Fibroblast of skin of scalp (primary cell): Measurements from ENCODE around the gene ARL8A.

Source experiments
- DNase-seq: peaks from one replicate; pipeline ENCODE4 v3.0.0-alpha.2; 2013

Gene ARL8A

DNA sequence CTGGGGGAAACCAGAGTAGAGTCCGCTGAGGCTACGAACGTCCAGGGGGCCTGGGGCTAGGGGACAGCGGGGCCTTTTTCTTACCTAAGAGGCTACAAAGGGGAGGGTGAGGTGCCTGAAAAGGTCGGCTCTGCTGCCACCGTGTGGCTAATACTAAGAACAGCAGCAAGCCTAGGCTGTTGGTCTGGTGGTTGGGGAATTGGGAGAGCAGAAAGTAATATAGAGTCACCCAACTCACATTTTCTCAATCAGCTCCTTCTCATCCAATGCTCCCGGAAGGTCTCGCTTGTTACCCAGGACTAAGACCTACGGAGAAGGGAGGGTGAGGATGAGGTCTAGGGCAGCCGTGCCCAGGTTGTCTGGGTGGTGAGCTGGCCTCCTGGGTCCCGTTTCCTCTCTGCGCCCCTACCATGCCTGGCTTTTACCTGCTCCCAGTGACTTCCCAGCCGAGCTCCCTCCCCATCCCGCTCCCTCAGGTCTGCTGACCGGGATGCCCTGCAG is 9.3 kb downstream of the ARL8A start:
- DNase-seq, result peak; percentile 61

DNA sequence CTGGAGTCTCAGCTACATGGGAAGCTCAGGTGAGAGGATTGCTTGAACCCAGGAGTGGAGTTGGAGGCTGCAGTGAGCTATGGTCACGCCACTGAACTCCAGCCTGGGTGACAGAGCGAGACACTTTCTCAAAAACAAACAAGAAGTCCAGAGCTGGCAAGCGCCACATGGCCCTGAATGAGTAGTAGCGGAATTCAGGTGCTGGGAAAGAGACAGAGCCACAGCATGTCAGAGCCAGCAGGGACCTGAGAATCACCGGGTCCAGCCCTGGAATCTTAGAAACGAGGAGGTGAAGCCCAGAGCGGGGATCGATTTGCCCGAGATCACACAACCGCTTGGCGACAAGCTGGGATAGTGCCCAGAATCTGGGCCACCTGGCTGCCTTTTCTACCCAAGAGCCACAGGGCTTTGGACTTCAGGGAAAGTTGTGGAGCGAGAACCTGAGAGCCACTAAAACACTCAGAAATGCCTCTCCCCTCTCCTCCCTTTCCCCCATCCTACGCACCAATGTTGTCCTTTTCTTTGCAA is 9.8 kb downstream of the ARL8A start:
- DNase-seq, result no peak

DNA sequence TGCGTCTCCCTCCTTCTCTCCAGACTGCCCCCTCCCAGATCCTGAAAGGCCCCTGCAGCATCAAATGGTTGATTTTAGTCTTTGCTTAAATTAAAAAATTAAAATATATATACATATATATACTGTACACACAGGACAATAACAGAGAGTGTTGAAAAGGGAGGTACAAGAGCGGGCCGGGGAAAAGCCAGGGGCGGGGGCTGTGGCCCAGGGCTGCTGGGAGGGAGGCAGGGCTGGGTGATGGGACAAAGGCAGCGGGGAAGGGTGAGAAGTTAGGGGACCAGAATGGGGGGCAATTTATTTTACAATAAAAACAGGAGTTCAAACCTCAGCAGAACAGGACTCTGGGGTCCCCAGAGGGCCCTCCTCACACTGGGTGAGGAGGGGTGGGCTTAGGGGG is 10.5 kb downstream of the ARL8A start:
- DNase-seq, result no peak

DNA sequence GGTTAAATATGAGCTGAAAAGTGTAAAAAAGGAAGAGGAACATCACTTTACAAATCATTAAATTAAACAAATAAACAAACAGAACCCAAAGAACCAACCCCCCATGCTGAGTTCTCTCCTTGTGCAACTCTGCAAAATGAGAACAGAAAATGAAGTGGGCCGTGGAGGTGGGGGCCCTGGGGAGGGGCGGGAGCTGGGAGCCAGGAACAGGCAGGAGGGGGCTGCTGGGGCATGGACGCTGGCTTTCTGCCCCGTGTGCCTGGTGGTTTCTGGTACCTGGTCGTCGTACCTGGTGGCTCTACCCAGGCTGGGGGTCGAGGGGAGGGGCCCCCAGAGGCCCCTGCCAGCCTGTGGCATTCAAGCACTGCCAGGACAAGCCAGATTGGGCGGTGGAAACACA is 11.0 kb downstream of the ARL8A start:
- DNase-seq, result no peak

DNA sequence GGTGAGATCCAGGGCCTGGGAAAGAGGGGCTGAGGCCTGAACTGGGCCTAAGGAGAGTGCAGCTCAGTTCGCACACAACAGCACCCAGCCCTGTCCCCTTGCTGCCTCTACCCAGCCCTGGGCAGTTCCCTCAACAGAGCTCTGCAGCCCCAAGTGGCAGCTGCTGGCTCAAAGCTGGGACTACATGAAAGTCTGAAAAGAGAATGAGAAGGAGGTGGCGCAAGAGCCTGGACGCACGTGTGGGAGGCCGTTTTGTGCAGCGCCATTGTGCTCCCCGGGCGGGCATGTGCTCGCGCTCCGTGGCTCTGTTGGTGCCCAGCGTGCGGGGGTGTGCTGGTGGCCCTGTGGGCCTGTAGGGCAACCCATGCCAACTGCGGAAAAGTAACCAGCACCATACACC is 11.5 kb downstream of the ARL8A start:
- DNase-seq, result no peak

DNA sequence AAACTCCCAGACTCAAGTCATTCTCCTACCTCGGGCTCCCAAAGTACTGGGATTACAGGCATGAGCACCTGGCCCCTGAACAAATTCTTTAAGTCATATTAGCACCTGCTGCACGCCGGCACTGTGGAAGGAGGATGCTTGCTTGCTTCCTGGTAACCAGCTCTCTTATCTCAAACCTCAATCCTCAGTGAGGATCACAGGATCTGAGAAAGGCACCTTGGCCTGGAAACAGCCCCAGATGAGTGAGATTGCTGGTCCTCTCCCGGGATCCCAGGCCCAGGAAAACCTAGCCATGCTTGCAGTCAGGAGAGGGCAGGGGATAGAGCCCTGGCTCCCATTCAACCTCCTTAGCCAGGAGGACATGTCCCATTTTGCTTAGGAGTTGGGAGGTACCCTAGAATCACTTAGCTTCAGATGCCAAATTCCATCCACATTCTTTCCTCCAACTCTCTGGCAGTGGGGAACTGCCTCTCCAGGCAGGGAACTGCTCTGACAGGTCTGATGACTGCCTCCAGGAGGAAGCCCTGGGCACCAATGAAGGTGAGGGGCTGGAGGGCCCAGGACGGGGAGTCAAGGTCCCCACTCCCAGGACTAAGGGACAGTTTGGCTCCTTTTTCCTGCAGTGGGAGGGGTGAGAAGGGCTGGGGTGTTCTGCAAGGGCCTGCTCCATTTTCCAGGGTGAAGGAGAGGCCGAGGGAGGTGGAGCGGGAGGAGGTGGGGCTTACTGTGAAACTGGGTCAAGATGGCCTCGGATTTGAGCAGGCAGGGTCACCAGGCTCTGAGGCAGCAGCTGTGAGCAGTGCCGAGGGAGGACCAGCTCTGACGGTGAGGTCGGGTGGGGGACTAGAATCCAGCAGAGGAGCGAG is 12.3 kb downstream of the ARL8A start:
- DNase-seq, result no peak

DNA sequence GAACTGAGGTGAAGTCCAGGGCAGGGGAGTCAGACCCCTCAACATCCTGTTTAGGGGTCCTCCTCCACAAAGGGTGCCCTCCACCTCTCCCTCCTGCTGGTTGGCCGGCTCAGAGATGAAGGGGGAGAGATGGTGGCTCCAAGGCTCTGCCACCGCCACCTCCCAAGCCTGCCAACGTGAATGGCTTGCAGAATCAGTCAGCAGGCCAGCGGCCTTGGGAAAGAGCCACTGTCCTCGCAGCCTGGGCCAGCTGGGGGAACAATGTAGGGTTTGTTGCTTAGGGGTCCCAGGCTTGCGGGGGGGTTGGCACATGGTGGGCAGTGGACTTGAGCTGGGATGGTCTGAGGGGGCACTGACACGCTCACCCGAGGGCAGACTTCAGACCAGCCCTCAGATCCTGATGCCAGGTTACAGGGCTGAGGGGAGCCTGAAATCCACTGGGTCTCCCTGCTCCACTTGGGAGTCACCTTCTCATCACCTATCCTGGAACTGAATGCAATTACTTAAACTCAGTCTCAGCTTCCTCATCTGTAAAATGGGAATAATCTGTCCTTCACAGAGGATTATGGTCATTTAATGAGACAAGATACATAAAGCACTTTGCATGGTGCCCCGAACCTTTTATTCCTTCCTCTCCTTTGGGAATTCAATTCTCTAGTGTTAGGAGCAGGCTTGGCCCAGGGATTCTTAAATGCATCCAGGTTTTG is 13.6 kb downstream of the ARL8A start:
- DNase-seq, result no peak

DNA sequence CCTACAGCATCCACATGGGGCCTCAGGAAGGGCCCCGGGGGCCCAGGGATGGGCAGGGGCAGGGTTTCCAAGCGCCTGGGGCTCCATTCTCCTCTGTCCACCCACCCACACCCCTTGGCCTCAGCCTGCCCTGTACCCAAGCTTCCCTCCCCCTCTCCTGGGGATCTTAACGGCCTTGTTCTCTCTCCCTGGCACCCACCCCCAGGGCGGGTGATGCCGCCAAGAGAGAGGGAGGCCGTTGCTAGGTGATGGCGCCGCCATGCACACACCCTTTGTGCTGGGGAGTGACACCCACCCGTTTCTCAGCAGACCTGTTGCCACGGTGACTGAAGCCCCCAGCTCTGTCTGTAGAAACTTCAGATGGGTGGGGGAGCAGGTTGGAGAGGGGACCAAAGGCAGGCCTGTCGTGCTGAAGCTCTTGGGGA is 14.2 kb downstream of the ARL8A start:
- DNase-seq, result no peak

DNA sequence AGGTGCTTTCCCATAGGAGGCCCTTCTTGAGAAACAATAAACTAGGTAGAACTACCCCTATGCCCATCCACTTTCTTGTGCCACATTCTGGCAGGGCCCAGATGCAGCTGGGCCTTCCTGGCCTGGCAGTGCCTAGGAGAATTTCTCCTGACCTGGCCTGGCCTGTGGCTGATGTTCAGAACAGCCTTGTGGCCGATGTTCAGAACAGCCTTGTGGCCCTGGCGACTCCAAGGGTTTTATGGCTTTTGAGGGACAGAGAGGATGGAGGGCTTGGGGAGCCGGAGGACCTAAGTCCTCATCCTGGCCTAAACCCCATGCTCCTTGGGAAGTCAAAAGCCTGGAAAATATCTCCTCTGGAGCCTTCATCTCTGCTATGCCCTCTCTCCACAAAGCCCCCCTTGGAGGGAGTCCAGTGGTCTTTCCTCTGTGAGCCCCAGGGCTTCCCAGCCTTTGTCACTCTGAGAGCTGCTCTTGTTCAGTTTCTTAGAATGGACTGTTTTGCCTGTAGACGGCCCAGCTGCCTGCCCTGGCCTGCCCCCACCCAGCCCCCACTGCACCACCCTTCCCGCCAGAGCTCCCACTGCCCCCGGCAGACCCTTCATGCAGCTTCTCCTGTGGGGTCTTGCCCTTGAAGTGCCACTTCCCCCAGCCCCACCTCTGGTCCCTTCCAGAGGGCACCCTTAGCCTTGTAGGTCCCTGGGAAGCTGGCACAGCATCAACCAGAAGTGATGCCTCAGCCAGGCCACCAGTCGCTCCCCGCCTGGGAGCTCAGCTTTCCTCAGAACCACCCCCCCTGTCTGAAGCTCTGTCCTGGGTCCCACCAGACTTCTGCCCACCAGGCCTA is 14.9 kb downstream of the ARL8A start:
- no peak for DNase-seq

DNA sequence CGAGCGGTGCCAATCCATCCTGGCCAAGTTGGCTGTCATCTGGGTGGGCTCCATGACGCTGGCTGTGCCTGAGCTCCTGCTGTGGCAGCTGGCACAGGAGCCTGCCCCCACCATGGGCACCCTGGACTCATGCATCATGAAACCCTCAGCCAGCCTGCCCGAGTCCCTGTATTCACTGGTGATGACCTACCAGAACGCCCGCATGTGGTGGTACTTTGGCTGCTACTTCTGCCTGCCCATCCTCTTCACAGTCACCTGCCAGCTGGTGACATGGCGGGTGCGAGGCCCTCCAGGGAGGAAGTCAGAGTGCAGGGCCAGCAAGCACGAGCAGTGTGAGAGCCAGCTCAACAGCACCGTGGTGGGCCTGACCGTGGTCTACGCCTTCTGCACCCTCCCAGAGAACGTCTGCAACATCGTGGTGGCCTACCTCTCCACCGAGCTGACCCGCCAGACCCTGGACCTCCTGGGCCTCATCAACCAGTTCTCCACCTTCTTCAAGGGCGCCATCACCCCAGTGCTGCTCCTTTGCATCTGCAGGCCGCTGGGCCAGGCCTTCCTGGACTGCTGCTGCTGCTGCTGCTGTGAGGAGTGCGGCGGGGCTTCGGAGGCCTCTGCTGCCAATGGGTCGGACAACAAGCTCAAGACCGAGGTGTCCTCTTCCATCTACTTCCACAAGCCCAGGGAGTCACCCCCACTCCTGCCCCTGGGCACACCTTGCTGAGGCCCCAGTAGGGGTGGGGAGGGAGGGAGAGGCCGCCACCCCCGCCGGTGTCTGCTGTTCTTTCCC is 16.5 kb downstream of the ARL8A start:
- no peak for DNase-seq

DNA sequence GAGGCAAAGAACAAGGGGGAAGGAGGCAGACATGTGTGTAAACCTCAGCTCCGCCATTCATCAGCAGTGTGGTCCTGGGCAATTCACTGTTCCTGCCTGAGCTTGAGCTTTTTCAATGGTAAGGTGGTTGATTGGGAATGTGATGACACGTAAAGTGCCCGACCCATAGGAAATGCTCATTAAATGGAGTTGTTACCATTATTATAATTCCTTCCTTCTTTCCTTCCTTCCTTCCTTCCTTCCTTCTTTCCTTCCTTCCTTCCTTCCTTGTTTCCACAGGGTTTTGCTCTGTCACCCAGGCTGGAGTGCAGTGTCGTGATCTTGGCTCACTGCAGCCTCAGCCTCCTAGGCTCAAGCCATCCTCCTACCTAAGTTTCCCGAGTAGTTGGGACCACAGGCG is 17.5 kb downstream of the ARL8A start:
- no peak for DNase-seq

DNA sequence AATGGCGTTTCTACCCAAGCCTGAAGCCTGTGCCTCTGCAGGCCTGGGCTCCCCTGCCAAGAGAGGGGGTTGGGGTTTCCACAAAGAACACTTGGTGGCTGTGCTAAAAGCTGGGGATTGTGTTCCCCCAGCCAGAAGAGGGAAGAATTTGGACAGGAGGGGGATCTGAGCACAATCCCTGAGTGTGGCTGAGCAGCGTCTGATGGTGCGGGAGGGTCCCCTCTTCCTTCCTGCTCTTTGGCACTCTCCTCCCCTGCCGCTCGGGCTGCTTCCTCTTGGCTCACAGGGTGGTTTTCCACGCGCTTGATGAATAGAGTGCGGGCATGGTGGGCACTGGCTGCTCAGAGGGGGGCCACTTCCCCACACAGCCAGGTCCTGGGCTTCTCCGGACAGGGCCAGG is 18.1 kb downstream of the ARL8A start:
- no peak for DNase-seq

DNA sequence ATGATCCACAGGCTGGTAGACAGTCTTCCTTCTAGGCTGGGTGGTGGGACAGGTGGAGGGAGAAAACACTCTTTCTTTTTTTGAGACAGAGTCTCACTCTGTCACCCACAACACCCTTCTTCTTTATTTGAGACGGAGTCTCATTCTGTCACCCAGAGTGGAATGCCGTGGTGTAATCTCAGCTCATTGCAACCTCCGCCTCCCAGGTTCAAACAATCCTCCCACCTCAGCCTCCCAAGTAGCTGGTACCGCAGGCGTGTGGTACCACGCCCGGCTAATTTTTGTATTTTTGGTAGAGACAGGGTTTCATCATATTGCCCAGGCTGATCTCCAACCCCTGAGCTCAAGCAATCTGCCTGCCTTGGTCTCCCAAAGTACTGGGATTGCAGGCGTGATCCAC is 18.9 kb downstream of the ARL8A start:
- no peak for DNase-seq

DNA sequence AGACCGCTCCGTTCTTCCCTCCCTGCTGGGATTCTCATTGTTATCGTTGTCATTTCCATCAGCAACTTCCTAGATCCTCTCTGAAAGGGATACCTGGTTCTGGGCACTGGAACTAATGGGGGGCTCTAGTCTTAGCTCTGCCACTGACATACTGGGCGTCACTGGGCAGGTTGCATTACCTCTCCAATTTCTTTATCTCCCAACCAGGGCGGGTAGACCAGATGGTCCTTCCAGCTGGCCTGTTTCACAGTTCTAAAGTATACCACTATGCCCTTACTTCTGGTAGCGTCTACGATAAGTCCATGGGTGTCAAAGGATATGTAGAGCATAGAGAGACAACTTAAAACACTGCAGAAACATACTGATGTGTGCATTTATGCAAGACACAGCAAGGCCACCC is 20.4 kb downstream of the ARL8A start:
- DNase-seq, result no peak

DNA sequence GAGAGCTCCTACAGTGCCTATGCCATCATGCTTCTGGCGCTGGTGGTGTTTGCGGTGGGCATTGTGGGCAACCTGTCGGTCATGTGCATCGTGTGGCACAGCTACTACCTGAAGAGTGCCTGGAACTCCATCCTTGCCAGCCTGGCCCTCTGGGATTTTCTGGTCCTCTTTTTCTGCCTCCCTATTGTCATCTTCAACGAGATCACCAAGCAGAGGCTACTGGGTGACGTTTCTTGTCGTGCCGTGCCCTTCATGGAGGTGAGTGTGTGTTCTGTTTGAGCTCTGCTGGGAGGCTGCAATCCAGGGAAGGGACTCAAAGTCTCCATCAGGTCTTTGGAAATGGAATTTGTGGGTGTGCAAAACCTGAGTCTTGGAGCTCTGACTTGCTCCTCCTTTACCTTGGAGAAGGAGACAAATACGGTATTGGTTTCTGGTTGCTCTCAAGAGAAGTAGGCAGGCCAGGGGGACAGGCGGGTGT is 21.2 kb downstream of the ARL8A start:
- DNase-seq, result no peak

DNA sequence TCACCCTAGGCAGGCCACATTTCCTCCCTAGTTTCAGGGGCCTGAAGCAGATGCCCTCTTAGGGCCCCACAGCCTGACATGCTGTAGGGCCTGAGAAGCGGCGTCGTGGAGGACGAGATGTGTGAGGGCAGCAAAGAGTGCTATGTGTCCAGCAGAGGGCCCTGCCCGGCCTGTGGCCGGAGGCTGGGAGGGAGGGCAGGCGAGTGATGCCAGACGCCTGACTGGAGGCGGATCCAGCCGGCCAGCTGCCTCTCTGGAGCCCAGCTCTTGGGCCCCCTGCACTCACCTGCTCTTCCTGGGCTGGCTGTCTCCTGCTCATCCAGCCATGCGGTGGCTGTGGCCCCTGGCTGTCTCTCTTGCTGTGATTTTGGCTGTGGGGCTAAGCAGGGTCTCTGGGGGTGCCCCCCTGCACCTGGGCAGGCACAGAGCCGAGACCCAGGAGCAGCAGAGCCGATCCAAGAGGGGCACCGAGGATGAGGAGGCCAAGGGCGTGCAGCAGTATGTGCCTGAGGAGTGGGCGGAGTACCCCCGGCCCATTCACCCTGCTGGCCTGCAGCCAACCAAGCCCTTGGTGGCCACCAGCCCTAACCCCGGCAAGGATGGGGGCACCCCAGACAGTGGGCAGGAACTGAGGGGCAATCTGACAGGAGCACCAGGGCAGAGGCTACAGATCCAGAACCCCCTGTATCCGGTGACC is 21.8 kb downstream of the ARL8A start, which contains the start of gene GPR37L1:
GPR37L1 (plus strand) TSS at position 279 of the 697 bp plus-strand sequence; CDS start at position 326, 47 bp downstream.
- DNase-seq, result no peak

DNA sequence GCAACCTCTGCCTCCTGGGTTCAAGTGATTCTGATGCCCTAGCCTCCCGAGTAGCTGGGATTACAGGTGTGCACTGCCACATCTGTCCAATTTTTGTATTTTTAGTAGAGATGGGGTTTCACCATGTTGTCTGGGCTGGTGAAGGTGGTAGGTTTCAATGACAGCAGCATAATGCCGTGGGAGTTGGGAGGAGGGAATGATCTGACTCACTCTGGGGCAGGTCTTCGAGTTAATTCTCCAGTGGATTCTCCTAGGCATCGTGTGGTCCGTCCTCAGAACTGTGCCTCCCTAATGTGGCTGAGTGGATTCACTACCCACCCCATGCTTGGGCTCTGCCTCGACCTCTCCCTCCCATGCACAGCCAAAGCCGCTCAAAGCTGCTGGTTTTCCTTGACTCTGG is 23.5 kb downstream of the ARL8A start:
- DNase-seq, result no peak

DNA sequence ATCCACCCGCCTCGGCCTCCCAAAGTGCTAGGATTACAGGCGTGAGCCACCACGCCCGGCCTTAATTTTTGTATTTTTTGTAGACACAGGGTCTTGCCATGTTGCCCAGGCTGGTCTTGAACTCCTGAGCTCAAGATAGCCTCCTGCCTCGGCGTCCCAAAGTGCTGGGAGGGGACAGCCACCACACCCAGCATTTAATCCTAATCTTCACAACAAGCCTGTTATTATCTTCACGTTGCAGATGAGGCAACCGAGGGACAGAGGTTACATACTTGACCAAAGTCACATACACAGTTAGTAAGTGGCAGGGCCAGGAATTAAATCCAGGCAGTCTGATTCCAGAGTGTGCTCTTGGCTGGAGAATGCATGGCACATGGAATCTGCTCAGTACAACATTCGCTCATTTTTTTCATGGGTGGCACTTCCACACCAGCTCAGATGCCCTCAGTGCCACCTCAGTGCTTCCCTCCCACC is 26.6 kb downstream of the ARL8A start:
- no peak for DNase-seq

DNA sequence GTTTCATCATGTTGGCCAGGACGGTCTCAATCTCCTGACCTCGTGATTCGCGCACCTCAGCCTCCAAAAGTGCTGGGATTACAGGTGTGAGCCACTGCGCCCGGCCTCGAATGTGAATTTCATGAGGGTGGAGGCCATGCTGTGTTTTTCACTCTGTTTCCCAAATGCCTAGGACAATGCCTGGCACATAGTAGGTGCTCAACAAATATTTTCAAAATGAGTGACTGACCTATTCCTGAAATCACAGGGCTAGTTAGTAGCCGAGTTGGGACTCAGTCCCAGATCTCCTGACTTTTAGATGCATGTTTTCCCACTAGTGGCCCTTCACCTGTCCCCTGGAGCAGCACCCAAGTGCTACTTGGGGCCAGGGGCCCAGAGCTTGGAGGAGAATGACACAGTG is 28.2 kb downstream of the ARL8A start:
- no peak for DNase-seq

DNA sequence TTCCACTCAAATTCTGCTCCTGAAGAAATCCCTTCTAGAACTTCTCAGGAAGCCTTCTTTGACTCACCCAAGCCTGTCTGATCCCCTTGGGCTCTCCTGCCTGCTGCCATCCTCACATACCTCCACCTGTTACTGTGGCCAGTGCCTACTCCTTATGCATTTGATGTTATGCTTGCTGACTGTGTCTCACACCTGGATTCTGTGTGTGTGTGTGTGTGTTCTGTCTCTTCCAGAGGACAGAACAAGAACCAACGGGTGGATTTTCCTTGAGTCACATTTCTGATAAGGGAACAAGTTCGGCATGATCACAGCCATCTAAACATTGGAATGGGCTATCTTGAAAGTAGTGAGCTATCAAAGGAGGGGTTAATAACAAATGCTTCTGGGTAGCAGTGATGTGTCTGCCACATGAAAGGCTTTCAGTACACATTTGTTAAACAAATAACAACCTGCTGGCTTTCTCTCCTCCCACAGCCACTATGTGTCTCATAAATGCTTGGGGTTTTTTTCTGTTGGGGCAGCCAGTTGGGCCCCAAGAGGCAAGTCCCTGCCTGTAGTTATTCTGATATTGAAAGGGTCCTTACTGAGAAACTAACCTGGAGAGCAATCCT is 30.7 kb downstream of the ARL8A start:
- no peak for DNase-seq
